ENCODE results near the gene PPFIBP1.
"Not testable (repeated sequence)": the region's sequence is repeated elsewhere in the genome, so short reads cannot be mapped to it uniquely, and the experiment has no call there.

The PPFIBP1 gene

DNA sequence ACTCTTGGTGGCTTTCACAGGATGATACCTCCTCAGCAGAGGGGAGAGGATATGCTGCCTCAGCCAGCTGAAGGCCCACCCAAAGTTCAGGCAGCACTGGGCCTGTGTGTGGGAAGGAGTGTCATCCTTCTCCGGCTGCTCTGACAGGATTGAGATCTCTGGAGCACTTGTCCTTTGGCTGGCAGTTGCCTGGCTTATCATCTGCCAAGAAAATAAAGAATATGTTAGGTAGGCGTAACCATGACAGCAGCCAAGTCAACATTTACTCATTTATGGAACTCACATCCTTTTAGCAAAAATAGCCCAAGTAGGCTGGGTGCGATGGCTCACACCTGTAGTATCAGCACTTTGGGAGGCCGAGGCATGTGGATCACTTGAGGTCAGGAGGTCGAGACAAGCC lies 68.5 kb downstream of the PPFIBP1 start:
- no peak for DNase-seq (ENCODE audit: low read depth in 2 of 2)

DNA sequence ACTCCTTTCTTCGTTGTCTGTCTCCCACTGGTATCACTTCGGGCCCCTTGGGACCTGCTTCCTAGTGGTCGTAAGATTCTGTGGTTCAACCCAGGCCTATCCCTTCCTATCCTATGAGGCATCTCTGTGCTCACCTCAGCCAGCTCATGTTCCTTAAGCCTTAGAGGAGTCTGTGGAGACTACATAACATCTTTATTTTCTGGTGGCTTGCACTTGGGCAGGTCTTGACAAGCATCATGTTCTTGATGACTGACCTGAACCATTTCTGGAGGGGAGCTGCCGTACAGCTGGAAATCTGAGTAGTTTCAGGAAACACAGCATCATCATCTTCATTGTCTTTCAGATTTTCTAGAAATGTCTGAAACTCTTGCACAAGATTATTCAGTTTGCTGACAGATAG lies 69.3 kb downstream of the PPFIBP1 start:
- DNase-seq (ENCODE audit: low read depth in 2 of 2): no peak

DNA sequence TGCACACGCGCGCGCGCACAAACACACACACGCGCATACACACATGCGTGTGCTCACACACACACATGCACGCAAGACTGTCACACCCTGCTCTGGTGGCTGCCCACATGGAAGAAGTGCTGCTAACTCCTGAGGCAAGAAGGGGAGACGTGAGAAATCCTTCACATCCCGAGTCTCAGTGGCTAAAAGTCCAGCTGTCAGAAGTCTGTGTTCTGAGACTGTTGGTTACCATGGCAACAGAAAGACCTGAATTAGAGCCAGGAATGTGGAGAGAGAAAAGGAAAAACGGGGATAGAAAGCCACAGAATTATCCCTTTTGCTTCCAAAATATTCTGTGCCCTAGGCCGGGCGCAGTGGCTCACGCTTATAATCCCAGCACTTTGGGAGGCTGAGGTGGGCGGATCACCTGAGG lies 71.2 kb downstream of the PPFIBP1 start:
- no peak for DNase-seq (ENCODE audit: low read depth in 2 of 2)

- not testable (repeated sequence) for DNase-seq (ENCODE audit: low read depth in 2 of 2)
Measured at GRCh38 chr12:27598866-27599265, 74.9 kb downstream of the PPFIBP1 start.

DNA sequence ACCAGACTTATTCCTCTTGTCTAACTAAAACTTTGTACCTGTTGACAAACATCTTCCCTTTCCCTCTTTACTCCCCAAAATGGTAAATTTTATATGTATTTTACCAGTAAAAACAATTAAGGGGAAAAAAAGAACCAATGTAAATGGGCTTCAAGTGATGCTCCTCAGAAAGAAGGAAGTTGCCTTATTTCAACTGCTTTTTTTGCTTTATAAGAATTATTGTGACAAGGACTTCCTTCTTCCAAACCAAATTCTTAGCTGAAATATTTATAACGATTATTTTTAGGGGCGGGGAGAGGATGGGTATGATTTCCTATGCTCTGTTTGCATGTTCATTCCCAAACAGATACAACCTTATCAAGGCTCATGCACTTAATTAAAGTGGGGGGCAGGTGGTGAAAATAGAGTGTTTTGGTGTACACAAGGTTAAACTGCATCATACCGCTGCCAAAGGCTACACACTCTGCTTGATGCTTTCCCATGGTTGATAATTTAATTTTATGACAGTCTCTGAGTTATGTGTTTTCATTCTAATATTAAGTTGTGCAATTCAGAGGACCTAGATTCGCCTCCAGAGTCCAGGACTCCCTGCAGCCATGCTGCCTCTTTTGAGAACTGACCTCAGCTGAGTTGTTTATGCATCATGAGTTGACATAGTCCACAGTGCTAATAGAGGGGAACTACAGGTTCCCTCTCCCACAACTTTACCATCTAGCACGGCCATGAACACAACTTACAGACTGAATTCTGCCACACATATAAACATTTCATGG lies 77.2 kb downstream of the PPFIBP1 start:
- not testable (repeated sequence) for DNase-seq (ENCODE audit: low read depth in 2 of 2)

DNA sequence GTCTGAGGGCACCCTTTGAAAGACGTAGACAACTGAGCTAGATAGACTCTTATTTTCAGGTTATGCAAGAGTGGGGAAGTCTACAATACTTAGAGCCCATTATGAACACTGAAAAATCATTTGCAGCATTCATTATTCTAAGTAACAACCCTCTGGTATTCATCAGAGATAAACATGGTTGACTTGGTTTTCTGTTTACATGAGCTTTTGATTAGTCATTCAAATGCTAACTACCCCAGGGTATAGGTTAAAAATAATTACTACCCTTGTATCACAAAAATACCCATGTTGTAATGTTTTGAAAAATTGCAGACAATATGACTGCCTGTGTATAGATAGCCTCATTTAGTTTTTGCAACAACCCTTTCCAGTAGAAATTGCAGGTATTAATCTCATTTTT lies 78.5 kb downstream of the PPFIBP1 start:
- no peak for DNase-seq (ENCODE audit: low read depth in 2 of 2)

GRCh38 chr12:27604431-27604830 lies 80.4 kb downstream of the PPFIBP1 start:
- no peak for DNase-seq (ENCODE audit: low read depth in 2 of 2)

- DNase-seq (ENCODE audit: low read depth in 2 of 2): no peak
Measured at GRCh38 chr12:27606986-27607385, 83.0 kb downstream of the PPFIBP1 start.

- no peak for DNase-seq (ENCODE audit: low read depth in 2 of 2)
Measured at GRCh38 chr12:27607591-27607990, 83.6 kb downstream of the PPFIBP1 start.

DNA sequence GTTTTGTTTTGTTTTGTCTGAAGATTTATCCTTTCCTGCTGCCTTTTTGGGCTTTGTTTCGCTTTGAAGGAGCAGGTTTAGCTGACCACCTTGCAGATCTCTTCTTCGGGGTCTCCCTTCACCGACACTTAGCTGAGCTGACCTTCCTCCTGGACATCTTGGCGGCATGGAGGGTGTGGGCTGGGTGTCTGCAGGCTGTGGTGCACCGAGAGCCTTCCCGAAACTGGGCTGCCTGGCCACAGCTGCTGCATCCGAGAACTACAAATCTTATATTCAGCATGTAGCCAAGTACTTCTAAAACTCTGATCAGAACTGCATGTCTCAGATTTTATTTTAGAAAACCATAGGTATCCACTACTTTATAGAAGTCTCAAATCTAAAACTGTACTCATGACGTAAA lies 84.9 kb downstream of the PPFIBP1 start:
- DNase-seq (ENCODE audit: low read depth in 2 of 2): no peak

- DNase-seq (ENCODE audit: low read depth in 2 of 2): no peak
Measured at GRCh38 chr12:27610374-27610773, 86.4 kb downstream of the PPFIBP1 start.

- no peak for DNase-seq (ENCODE audit: low read depth in 2 of 2)
Measured at GRCh38 chr12:27614386-27614785, 90.4 kb downstream of the PPFIBP1 start.

- no peak for DNase-seq (ENCODE audit: low read depth in 2 of 2)
Measured at GRCh38 chr12:27614866-27615265, 90.9 kb downstream of the PPFIBP1 start.

GRCh38 chr12:27615331-27615891 lies 91.4 kb downstream of the PPFIBP1 start:
- DNase-seq (ENCODE audit: low read depth in 2 of 2): no peak

GRCh38 chr12:27616356-27617142 lies 92.5 kb downstream of the PPFIBP1 start:
- DNase-seq (ENCODE audit: low read depth in 2 of 2): no peak

GRCh38 chr12:27618836-27619235 lies 94.8 kb downstream of the PPFIBP1 start:
- DNase-seq (ENCODE audit: low read depth in 2 of 2): no peak

DNA sequence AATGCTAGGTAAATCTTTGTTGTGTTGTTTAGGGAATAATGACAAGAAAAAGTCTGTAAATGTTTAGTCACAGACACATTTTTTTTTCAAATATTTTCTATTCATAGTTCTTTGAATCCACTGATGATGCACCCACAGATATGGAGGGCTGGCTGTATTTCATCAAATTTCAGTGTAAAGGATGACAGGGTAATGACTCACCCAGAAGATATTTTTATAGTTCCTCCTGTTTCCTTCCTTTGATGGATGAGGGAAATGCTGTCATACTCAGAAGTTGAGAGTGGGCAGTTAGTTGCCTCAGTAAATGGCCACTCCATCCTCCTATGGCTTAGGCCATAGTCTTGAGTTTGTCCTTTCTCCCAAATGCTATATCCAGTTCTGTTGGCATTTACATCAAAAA lies 95.3 kb downstream of the PPFIBP1 start:
- DNase-seq (ENCODE audit: low read depth in 2 of 2): no peak

GRCh38 chr12:27620121-27620520 lies 96.1 kb downstream of the PPFIBP1 start:
- DNase-seq (ENCODE audit: low read depth in 2 of 2): no peak

- DNase-seq (ENCODE audit: low read depth in 2 of 2): no peak
Measured at GRCh38 chr12:27622436-27623195, 98.6 kb downstream of the PPFIBP1 start.

DNA sequence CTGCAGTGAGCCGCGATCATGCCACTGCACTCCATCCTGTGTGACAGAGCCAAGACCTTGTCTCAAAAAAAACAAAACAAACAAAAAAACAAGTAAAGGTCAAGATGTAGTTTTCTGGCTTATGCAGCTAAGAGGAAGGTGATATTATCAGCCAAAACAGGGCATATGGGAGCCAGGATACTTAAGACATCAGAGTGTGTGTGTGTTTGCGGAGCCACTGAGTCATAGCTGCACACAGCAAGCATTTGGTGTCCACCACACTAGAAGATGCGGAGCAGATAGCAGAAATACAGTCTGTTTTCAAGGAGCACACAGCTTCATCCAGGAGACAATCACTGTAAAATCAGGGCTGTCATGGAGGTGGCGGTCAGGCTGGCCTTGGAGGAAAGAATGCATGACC lies 99.6 kb downstream of the PPFIBP1 start:
- no peak for DNase-seq (ENCODE audit: low read depth in 2 of 2)

- no peak for DNase-seq (ENCODE audit: low read depth in 2 of 2)
Measured at GRCh38 chr12:27624586-27624985, 100.6 kb downstream of the PPFIBP1 start.
